T-cell (primary cell): ENCODE measurements around the gene WDR48. TPM values are rescaled to one million over a fixed set of nuclear protein-coding genes. Genes with fewer than 3 reads are reported as not detected.
"Not testable (repeated sequence)": the region's sequence is repeated elsewhere in the genome, so short reads cannot be mapped to it uniquely, and the experiment has no call there.

Experiments
- ATAC-seq, 4 experiments: fragments of 200-7000 bp in 3 of 4; fragments of 150-1000 bp in 1 of 4; cut with Tn5 transposase; replicated peaks in 1 of 4; 1 replicate in 3 of 4; 2 replicates in 1 of 4; pipeline ENCODE4 v1.10.0; 2021; ENCODE audit warnings: moderate library complexity in 3 of 4, mild to moderate bottlenecking in 2 of 4, moderate number of reproducible peaks in 1 of 4
- CTCF ChIA-PET, 2 donors: fragments of 300-600 bp; sonication (Branson Sonifier 250); formaldehyde crosslinking; loops; one replicate each; lab custom pipeline; 2022; ENCODE audit warnings: antibody characterized with exemption in 2 of 2; lab: Charles Lee
- POLR2A ChIA-PET, 2 donors: fragments of 300-600 bp; sonication (Branson Sonifier 250); formaldehyde crosslinking; loops; one replicate each; lab custom pipeline; 2022; ENCODE audit warnings: antibody characterized with exemption in 2 of 2; lab: Charles Lee
- DNase-seq, 35 experiments: peaks; one replicate each; pipeline versions ENCODE4 v3.0.0 to v3.0.0-alpha.2; 2013 to 2023
- H3K27ac ChIP-seq: one replicate; pipeline ENCODE4 v1.5.1; 2013; ENCODE audit warnings: low read length
- H3K27me3 ChIP-seq, 2 experiments: replicated peaks in 1 of 2; 1 replicate in 1 of 2; 2 replicates in 1 of 2; pipeline versions ENCODE4 v1.6.1 to v1.7.0; 2013; ENCODE audit warnings: low read length in 1 of 2, mixed read lengths in 1 of 2; ENCODE audit not compliant: control insufficient read depth in 2 of 2, insufficient read depth in 2 of 2; ENCODE audit errors: extremely low read depth in 1 of 2
- H3K36me3 ChIP-seq, 2 donors: 1 replicate in 1 of 2; 2 replicates in 1 of 2; pipeline versions ENCODE4 v1.6.1 to v1.7.0; 2013; ENCODE audit warnings: low read length in 1 of 2; ENCODE audit not compliant: control insufficient read depth in 2 of 2, insufficient read depth in 1 of 2; ENCODE audit errors: extremely low read depth in 1 of 2
- H3K4me1 ChIP-seq, 2 experiments: 1 replicate in 1 of 2; 2 replicates in 1 of 2; pipeline versions ENCODE4 v1.6.1 to v1.7.0; 2013; ENCODE audit warnings: low read length in 2 of 2, mixed read lengths in 1 of 2; ENCODE audit not compliant: insufficient read depth in 2 of 2, control insufficient read depth in 1 of 2; ENCODE audit errors: extremely low read depth in 1 of 2
- H3K4me3 ChIP-seq, 2 donors: 1 replicate in 1 of 2; 2 replicates in 1 of 2; pipeline versions ENCODE4 v1.5.1 to v1.7.0; 2013; ENCODE audit warnings: mild to moderate bottlenecking in 2 of 2, low read length in 1 of 2, moderate library complexity in 1 of 2; ENCODE audit not compliant: control insufficient read depth in 1 of 2; ENCODE audit errors: extremely low read depth in 1 of 2
- H3K9me3 ChIP-seq: 2 replicates; pipeline ENCODE4 v1.7.0; 2013
- H3K27ac Mint-ChIP-seq, 2 donors: one replicate each; pipeline ENCODE4 v1.8.0; 2020 to 2021; ENCODE audit warnings: mild to moderate bottlenecking in 2 of 2, mixed read lengths in 2 of 2
- H3K27me3 Mint-ChIP-seq, 2 donors: one replicate each; pipeline ENCODE4 v1.8.0; 2021 to 2022; ENCODE audit warnings: mixed read lengths in 2 of 2
- H3K36me3 Mint-ChIP-seq: one replicate; pipeline ENCODE4 v1.8.0; 2021; ENCODE audit warnings: mixed read lengths
- H3K4me1 Mint-ChIP-seq, 3 donors: one replicate each; pipeline ENCODE4 v1.8.0; 2020 to 2022; ENCODE audit warnings: mixed read lengths in 3 of 3, mild to moderate bottlenecking in 1 of 3
- H3K4me3 Mint-ChIP-seq, 3 donors: one replicate each; pipeline ENCODE4 v1.8.0; 2020 to 2022; ENCODE audit warnings: mild to moderate bottlenecking in 3 of 3, mixed read lengths in 3 of 3, moderate library complexity in 3 of 3
- H3K9me3 Mint-ChIP-seq, 3 donors: one replicate each; pipeline ENCODE4 v1.8.0; 2020 to 2022; ENCODE audit warnings: mixed read lengths in 3 of 3
- WGBS: methylation state at CpG from one replicate; pipeline ENCODE4 v1.1.5; 2013; ENCODE audit warnings: missing lambda C conversion rate; ENCODE audit not compliant: insufficient coverage; 5-methylcytosine and 5-hydroxymethylcytosine counted together
- total RNA-seq, 35 experiments: library from RNA in 6 of 35; stranded (reverse) in 6 of 35; fragments of 120-200 nt in 1 of 35; gene quantifications; one replicate each; pipeline versions ENCODE4 v1.2.1 to v1.2.4 and lab custom pipeline; 2013 to 2026

WDR48 gene
- total RNA-seq, 5 donors from 2014 or later (not counting 1 experiment from before 2014, with no cell fraction given), result 54.2 to 90.3 (median 59.9) TPM

- CTCF ChIA-PET, result no interaction called here
- no CpG with 5 or more reads among the region's 3 CpGs for WGBS
These were observed 4.3 kb downstream of the WDR48 start for GRCh38 chr3:39056151-39056550.

GRCh38 chr3:39061228-39061627, 9.4 kb downstream of the WDR48 start:
- H3K27ac ChIP-seq, H3K4me1 ChIP-seq, ATAC-seq, H3K4me3 Mint-ChIP-seq, H3K27me3 ChIP-seq, CTCF ChIA-PET, H3K4me3 ChIP-seq, H3K9me3 ChIP-seq, H3K27me3 Mint-ChIP-seq, DNase-seq, H3K9me3 Mint-ChIP-seq, H3K27ac Mint-ChIP-seq, POLR2A ChIA-PET: not testable (repeated sequence)
- peaks cover 0 to 22% of the 10 kb centered on the region in 2 donors for H3K36me3 ChIP-seq
- Mint-ChIP-seq H3K36me3 (peaks cover 37% of the 10 kb centered on the region), H3K4me1 (peaks cover 51 to 57% (median 55%) of the 10 kb centered on the region in 3 donors)
- WGBS, result no CpG with 5 or more reads among the region's 2 CpGs

More at GRCh38 chr3:39056151-39056550, 4.3 kb downstream of the WDR48 start:
- Histone ChIP-seq H3K4me3 (no peak overlapping the region), H3K27me3 (no peaks in the 10 kb centered on the region), H3K9me3 (no peaks in the 10 kb centered on the region), H3K4me1 (peaks cover 6 to 8% of the 10 kb centered on the region in 2 experiments), H3K36me3 (peaks cover 0 to 3% of the 10 kb centered on the region in 2 donors), H3K27ac (no peak overlapping the region)
- no peaks in the 10 kb centered on the region for H3K9me3 Mint-ChIP-seq
- no peak for DNase-seq
- no peak overlapping the region for H3K4me3 Mint-ChIP-seq
- POLR2A ChIA-PET, result no interaction called here
- peak overlapping the region in 1 of 2 donors; percentile 42 for H3K27ac Mint-ChIP-seq
- peaks cover 13% of the 10 kb centered on the region for H3K36me3 Mint-ChIP-seq
- H3K4me1 Mint-ChIP-seq, result peaks cover 69 to 73% (median 71%) of the 10 kb centered on the region in 3 donors
- ATAC-seq, result no peak
- no peaks in the 10 kb centered on the region for H3K27me3 Mint-ChIP-seq

- POLR2A ChIA-PET, result no interaction called here
- no peaks in the 10 kb centered on the region for H3K27me3 ChIP-seq
- no peaks in the 10 kb centered on the region for H3K4me1 ChIP-seq
- CTCF ChIA-PET, result interaction anchor here in 1 of 2 donors (0.9 kb wide), 1 partner anchor 66 kb away, joined by 4 read pairs; no protein-coding TSS in a partner anchor
- DNase-seq (no peak), ATAC-seq (no peak)
- WGBS, result 60% methylated on average over 1 of the region's 1 CpG
- H3K27ac ChIP-seq, result no peak overlapping the region
- no peaks in the 10 kb centered on the region for H3K9me3 Mint-ChIP-seq
- H3K4me3 ChIP-seq, result no peak overlapping the region
- no peaks in the 10 kb centered on the region for H3K27me3 Mint-ChIP-seq
- H3K9me3 ChIP-seq, result no peaks in the 10 kb centered on the region
- H3K36me3 ChIP-seq, result peaks cover 3 to 30% of the 10 kb centered on the region in 2 donors
- H3K4me1 Mint-ChIP-seq, result peaks cover 41 to 48% (median 46%) of the 10 kb centered on the region in 3 donors
- peaks cover 44% of the 10 kb centered on the region for H3K36me3 Mint-ChIP-seq
- H3K27ac Mint-ChIP-seq, result peak overlapping the region in 1 of 2 donors; percentile 54
- H3K4me3 Mint-ChIP-seq, result no peak overlapping the region
These were observed 10.4 kb downstream of the WDR48 start for GRCh38 chr3:39062180-39062579.

- Histone ChIP-seq H3K4me1 (no peaks in the 10 kb centered on the region), H3K4me3 (no peak overlapping the region), H3K27ac (no peak overlapping the region), H3K27me3 (no peaks in the 10 kb centered on the region), H3K9me3 (no peaks in the 10 kb centered on the region), H3K36me3 (peaks cover 3 to 37% of the 10 kb centered on the region in 2 donors)
- DNase-seq (no peak), ATAC-seq (no peak)
- Mint-ChIP-seq H3K27ac (no peak overlapping the region), H3K36me3 (peaks cover 48% of the 10 kb centered on the region), H3K4me1 (peaks cover 37 to 45% (median 43%) of the 10 kb centered on the region in 3 donors), H3K9me3 (no peaks in the 10 kb centered on the region), H3K27me3 (no peaks in the 10 kb centered on the region), H3K4me3 (no peak overlapping the region)
- ChIA-PET POLR2A (no interaction called here), CTCF (no interaction called here)
- WGBS, result no CpG with 5 or more reads among the region's 3 CpGs
These were observed 11.3 kb downstream of the WDR48 start for GRCh38 chr3:39063143-39063542.

GRCh38 chr3:39064646-39065045, 12.8 kb downstream of the WDR48 start:
- peaks cover 3 to 48% of the 10 kb centered on the region in 2 donors for H3K36me3 ChIP-seq
- DNase-seq (no peak), ATAC-seq (no peak)
- H3K4me1 ChIP-seq, result no peaks in the 10 kb centered on the region
- no peaks in the 10 kb centered on the region for H3K27me3 ChIP-seq
- no peaks in the 10 kb centered on the region for H3K9me3 ChIP-seq
- peaks cover 23 to 33% (median 32%) of the 10 kb centered on the region in 3 donors for H3K4me1 Mint-ChIP-seq
- POLR2A ChIA-PET, result no interaction called here
- no peak overlapping the region for H3K4me3 Mint-ChIP-seq
- peaks cover 48% of the 10 kb centered on the region for H3K36me3 Mint-ChIP-seq
- H3K4me3 ChIP-seq, result no peak overlapping the region
- H3K9me3 Mint-ChIP-seq, result no peaks in the 10 kb centered on the region
- 100% methylated on average over 1 of the region's 1 CpG for WGBS
- CTCF ChIA-PET, result interaction anchor here in 1 of 2 donors (0.9 kb wide), 2 partner anchors 14 to 568 kb away, joined by 3 read pairs; partner anchors contain the start of gene EXOG
- H3K27ac ChIP-seq, result no peak overlapping the region
- H3K27ac Mint-ChIP-seq, result peak overlapping the region in 1 of 2 donors; percentile 63
- no peaks in the 10 kb centered on the region for H3K27me3 Mint-ChIP-seq

GRCh38 chr3:39065197-39065596, 13.4 kb downstream of the WDR48 start:
- no peaks in the 10 kb centered on the region for H3K27me3 Mint-ChIP-seq
- H3K27ac ChIP-seq, result no peak overlapping the region
- H3K9me3 Mint-ChIP-seq, result no peaks in the 10 kb centered on the region
- H3K27me3 ChIP-seq, result no peaks in the 10 kb centered on the region
- no peaks in the 10 kb centered on the region for H3K4me1 ChIP-seq
- H3K4me3 ChIP-seq, result no peak overlapping the region
- ChIA-PET POLR2A (interaction anchor here in 1 of 2 donors (0.6 kb wide), 1 partner anchor 44 kb away, joined by 3 read pairs; no protein-coding TSS in a partner anchor), CTCF (interaction anchor here in 1 of 2 donors (0.9 kb wide), 2 partner anchors 14 to 569 kb away, joined by 3 read pairs; partner anchors contain the start of gene EXOG)
- no peaks in the 10 kb centered on the region for H3K9me3 ChIP-seq
- peaks cover 23 to 29% (median 29%) of the 10 kb centered on the region in 3 donors for H3K4me1 Mint-ChIP-seq
- H3K4me3 Mint-ChIP-seq, result no peak overlapping the region
- no CpG with 5 or more reads among the region's 1 CpG for WGBS
- H3K36me3 Mint-ChIP-seq, result peaks cover 51% of the 10 kb centered on the region
- no peak overlapping the region for H3K27ac Mint-ChIP-seq
- peaks cover 3 to 54% of the 10 kb centered on the region in 2 donors for H3K36me3 ChIP-seq
- DNase-seq (peak in 16 of 35 experiments; percentile 2 to 43 (median 10)), ATAC-seq (peak; percentile 45 to 86 (median 64))
